Measurements from ENCODE around the gene CENATAC.

The CENATAC gene

GRCh38 chr11:119019996-119020395 lies 22.1 kb downstream of the CENATAC start:
- TF ChIP-seq SIN3A (IDR thresholded peaks at IDR 0.05; ENCODE audit: borderline replicate concordance, insufficient read depth, low read length): no peak
- no peak for TF ChIP-seq FOXP2 (optimal IDR thresholded peaks at IDR 0.05; ENCODE audit: borderline replicate concordance, extremely low read depth, extremely low read length, insufficient read depth)
- no peak for TF ChIP-seq REST (IDR thresholded peaks at IDR 0.05; ENCODE audit: insufficient read depth in 1 of 2, low read depth in 2 of 2, low read length in 2 of 2)
- TF ChIP-seq POLR2AphosphoS5 (IDR thresholded peaks at IDR 0.05; ENCODE audit: low read depth, low read length): no peak
- no peak for TF ChIP-seq TAF1 (IDR thresholded peaks at IDR 0.05; ENCODE audit: borderline replicate concordance, insufficient read depth, low read length)

- TF ChIP-seq SIN3A (IDR thresholded peaks at IDR 0.05; ENCODE audit: borderline replicate concordance, insufficient read depth, low read length): no peak
- TF ChIP-seq FOXP2 (optimal IDR thresholded peaks at IDR 0.05; ENCODE audit: borderline replicate concordance, extremely low read depth, extremely low read length, insufficient read depth): no peak
- no peak; the same call in 1 of the 2 replicates for TF ChIP-seq POLR2AphosphoS5 (IDR thresholded peaks at IDR 0.05; ENCODE audit: low read depth, low read length)
- no peak for TF ChIP-seq REST (IDR thresholded peaks at IDR 0.05; ENCODE audit: insufficient read depth in 1 of 2, low read depth in 2 of 2, low read length in 2 of 2)
- no peak for TF ChIP-seq TAF1 (IDR thresholded peaks at IDR 0.05; ENCODE audit: borderline replicate concordance, insufficient read depth, low read length)
These were observed 23.7 kb downstream of the CENATAC start for GRCh38 chr11:119021631-119022030.

GRCh38 chr11:119023741-119024140 lies 25.8 kb downstream of the CENATAC start:
- TF ChIP-seq TAF1 (IDR thresholded peaks at IDR 0.05; ENCODE audit: borderline replicate concordance, insufficient read depth, low read length): no peak
- TF ChIP-seq FOXP2 (optimal IDR thresholded peaks at IDR 0.05; ENCODE audit: borderline replicate concordance, extremely low read depth, extremely low read length, insufficient read depth): no peak
- no peak for TF ChIP-seq SIN3A (IDR thresholded peaks at IDR 0.05; ENCODE audit: borderline replicate concordance, insufficient read depth, low read length)
- TF ChIP-seq REST (IDR thresholded peaks at IDR 0.05; ENCODE audit: insufficient read depth in 1 of 2, low read depth in 2 of 2, low read length in 2 of 2): no peak
- no peak for TF ChIP-seq POLR2AphosphoS5 (IDR thresholded peaks at IDR 0.05; ENCODE audit: low read depth, low read length)

- TF ChIP-seq POLR2AphosphoS5 (IDR thresholded peaks at IDR 0.05; ENCODE audit: low read depth, low read length): no peak
- TF ChIP-seq FOXP2 (optimal IDR thresholded peaks at IDR 0.05; ENCODE audit: borderline replicate concordance, extremely low read depth, extremely low read length, insufficient read depth): no peak
- TF ChIP-seq REST (IDR thresholded peaks at IDR 0.05; ENCODE audit: insufficient read depth in 1 of 2, low read depth in 2 of 2, low read length in 2 of 2): no peak
- no peak for TF ChIP-seq SIN3A (IDR thresholded peaks at IDR 0.05; ENCODE audit: borderline replicate concordance, insufficient read depth, low read length)
- TF ChIP-seq TAF1 (IDR thresholded peaks at IDR 0.05; ENCODE audit: borderline replicate concordance, insufficient read depth, low read length): no peak
These were observed 26.6 kb downstream of the CENATAC start for GRCh38 chr11:119024430-119025098.

Measured in PFSK-1 (cell line).